Cardiac muscle cell (in vitro differentiated cells and primary cell): ENCODE data around the gene VIL1. TPM values are rescaled to one million over a fixed set of nuclear protein-coding genes. Genes with fewer than 3 reads are reported as not detected.

ENCODE experiments used
- DNase-seq, 2 donors: peaks; one replicate each; pipeline versions ENCODE4 v3.0.0 to v3.0.0-alpha.2; 2010 to 2017; ENCODE audit warnings: low read depth in 1 of 2, low spot score in 1 of 2
- H3K27ac ChIP-seq: fragments of 200-600 bp; sonication (generic); 2 replicates; pipeline ENCODE4 v1.5.1; 2016
- H3K27me3 ChIP-seq: fragments of 200-600 bp; sonication (generic); 2 replicates; pipeline ENCODE4 v1.6.0; 2016; ENCODE audit warnings: control low read depth
- H3K36me3 ChIP-seq: fragments of 200-600 bp; sonication (generic); 2 replicates; pipeline ENCODE4 v1.5.1; 2016; ENCODE audit warnings: control low read depth
- H3K4me1 ChIP-seq: fragments of 200-600 bp; sonication (generic); 2 replicates; pipeline ENCODE4 v1.8.1; 2017; ENCODE audit warnings: low read depth, mild to moderate bottlenecking, mixed run types
- H3K4me3 ChIP-seq: fragments of 200-600 bp; sonication (generic); 2 replicates; pipeline ENCODE4 v1.5.1; 2016; ENCODE audit warnings: mild to moderate bottlenecking
- H3K9me3 ChIP-seq: fragments of 200-600 bp; sonication (generic); 2 replicates; pipeline ENCODE4 v1.5.1; 2017; ENCODE audit warnings: low read depth, mild to moderate bottlenecking, control low read depth
- polyA plus RNA-seq: library from polyadenylated mRNA; unstranded; fragments of >200 nt; fragmentation: Nextera tagmentation; extraction: Ambion mirVana; gene quantifications from 2 replicates; pipeline ENCODE4 v1.2.1, GENCODE V29; 2016
- total RNA-seq: library from RNA; depleted of rRNA; stranded (reverse); fragments of >200 nt; gene quantifications from 2 replicates; pipeline ENCODE4 v1.2.3, GENCODE V29; 2016
- TF ChIP-seq, protein P1 (sequence below): IDR thresholded peaks from 2 replicates; pipeline ENCODE4 v1.5.1; 2012; ENCODE audit warnings: low read depth, mild to moderate bottlenecking, low read length

Gene VIL1
- total and polyA plus RNA-seq, 2 experiments from 2014 or later: 0.63 to 0.65 TPM

DNA sequence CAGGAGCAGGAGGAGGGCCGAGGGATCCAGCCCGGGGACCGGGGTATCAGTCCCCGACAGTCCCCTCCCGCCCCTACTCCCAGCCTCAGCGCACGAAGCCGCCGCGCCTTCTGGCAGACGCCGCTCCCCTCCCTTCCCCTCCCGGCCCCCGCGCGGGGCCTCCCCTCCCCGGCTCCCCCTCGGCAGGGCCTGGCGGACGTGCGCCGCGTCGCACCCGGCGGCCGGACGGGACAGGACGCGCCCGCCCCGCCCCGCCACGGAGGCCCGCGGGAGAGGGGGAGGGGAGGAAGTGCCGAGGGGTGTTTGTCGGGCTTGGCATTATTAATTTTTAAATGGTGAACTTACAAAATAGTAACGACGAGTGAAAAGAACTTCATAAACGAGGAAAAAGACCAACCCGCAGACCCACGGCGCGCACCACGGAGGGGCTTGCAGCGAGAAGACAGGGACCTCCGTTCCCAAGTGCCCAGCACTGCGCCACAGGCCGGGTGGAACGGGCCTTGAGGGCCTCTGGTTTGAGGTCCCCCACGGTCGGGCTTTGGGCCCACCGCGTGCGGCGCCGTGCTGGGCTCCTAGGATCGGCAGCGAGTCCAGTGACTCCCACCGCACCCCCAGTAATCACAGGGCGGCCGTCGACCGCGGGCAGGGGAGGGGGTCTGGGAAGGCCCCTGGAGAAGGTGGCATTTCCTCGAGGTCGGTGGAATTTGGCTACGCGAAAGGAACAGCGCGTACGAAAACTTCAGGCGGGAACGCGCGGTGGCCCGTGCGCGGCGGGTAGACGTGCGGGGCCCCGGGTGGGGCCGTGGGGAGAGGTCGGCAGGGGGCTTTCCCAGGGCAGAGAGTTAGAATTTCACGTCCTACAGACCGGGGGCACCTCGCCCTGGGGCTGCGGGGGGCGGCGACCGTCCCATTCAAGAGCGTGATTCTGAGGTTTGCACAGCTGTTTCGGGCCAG is 20.2 kb upstream of the VIL1 start:
- DNase-seq: peak; percentile 87 to 88
- Histone ChIP-seq H3K9me3 (no peaks in the 10 kb centered on the region), H3K27ac (peak overlapping the region; percentile 99), H3K4me1 (no peaks in the 10 kb centered on the region), H3K4me3 (peak overlapping the region; percentile 95), H3K36me3 (peaks cover 4% of the 10 kb centered on the region), H3K27me3 (no peaks in the 10 kb centered on the region)
- TF ChIP-seq, protein P1, sequence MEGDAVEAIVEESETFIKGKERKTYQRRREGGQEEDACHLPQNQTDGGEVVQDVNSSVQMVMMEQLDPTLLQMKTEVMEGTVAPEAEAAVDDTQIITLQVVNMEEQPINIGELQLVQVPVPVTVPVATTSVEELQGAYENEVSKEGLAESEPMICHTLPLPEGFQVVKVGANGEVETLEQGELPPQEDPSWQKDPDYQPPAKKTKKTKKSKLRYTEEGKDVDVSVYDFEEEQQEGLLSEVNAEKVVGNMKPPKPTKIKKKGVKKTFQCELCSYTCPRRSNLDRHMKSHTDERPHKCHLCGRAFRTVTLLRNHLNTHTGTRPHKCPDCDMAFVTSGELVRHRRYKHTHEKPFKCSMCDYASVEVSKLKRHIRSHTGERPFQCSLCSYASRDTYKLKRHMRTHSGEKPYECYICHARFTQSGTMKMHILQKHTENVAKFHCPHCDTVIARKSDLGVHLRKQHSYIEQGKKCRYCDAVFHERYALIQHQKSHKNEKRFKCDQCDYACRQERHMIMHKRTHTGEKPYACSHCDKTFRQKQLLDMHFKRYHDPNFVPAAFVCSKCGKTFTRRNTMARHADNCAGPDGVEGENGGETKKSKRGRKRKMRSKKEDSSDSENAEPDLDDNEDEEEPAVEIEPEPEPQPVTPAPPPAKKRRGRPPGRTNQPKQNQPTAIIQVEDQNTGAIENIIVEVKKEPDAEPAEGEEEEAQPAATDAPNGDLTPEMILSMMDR: no peak

DNA sequence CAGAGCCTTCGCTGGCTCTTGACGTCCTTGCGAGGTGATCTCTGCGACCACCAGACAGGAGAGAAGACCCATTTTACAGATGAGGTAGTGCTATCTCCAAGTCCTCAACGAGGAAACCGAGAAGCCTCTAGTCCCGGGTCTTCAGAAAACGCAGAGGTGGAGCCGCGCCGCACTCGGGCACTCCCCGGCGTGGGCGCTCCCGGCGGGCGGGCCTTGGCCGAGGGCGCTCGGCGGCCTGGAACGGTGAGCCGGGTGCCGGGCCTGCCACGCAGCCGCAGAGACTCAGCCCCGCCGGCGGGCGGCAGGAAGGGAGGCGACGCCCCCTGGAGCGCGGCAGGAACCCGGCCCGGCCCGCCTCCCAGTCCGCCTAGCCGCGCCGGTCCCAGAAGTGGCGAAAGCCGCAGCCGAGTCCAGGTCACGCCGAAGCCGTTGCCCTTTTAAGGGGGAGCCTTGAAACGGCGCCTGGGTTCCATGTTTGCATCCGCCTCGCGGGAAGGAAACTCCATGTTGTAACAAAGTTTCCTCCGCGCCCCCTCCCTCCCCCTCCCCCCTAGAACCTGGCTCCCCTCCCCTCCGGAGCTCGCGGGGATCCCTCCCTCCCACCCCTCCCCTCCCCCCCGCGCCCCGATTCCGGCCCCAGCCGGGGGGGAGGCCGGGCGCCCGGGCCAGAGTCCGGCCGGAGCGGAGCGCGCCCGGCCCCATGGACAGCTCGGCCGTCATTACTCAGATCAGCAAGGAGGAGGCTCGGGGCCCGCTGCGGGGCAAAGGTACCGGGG is 19.3 kb upstream of the VIL1 start, which contains the start of gene CTDSP1:
CTDSP1 (plus strand) TSS at position 478 of the 776 bp plus-strand sequence; CDS start at position 701, 223 bp downstream.
- Histone ChIP-seq H3K4me1 (no peaks in the 10 kb centered on the region), H3K9me3 (no peaks in the 10 kb centered on the region), H3K27me3 (no peaks in the 10 kb centered on the region), H3K4me3 (peak within 1 kb of the TSS; percentile 95), H3K27ac (peak within 1 kb of the TSS; percentile 99), H3K36me3 (peaks cover 7% of the 10 kb centered on the region)
- TF ChIP-seq, protein P1: no peak
- DNase-seq: peak; percentile 97 to 99

DNA sequence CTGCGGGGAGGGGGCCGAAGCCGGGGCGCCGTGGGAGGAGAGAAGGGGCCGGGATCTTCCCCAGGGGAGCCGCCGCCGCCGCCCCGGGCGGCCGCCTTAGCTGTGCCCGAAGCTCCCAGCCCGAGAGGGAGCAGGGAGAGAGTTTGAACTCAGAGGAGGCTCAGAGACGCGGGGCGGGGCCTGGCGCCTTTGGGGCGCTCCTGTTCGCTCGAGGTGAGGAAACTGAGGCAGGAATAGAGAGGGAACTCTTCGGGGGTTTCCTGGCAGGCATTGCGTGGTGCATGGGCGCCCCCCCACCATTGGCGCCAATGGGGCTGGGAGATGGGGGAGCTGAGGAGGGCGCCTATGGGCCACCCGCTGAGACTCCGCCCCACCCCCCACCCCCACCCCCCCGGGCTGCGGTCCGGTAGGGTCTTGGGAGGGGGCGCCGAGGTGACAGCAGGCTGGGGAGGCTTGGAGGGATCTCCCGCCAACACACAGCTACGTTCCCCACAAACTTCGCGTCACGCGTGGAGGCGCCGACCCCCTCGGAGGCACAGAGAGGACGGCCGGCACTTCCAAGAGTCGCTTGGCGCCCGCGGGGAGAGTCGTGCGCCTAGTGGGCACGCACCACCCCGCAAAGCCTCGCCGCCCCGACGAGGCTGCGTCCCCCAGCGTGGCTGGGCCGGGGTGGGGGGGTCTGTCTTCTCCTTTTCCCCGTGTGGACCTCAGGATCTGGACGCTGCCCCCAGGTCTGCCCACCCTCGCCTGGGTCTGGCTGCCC is 18.6 kb upstream of the VIL1 start:
- DNase-seq: peak; percentile 32 to 54
- H3K4me1 ChIP-seq: peaks cover 1% of the 10 kb centered on the region
- H3K27me3 ChIP-seq: no peaks in the 10 kb centered on the region
- no peaks in the 10 kb centered on the region for H3K9me3 ChIP-seq
- TF ChIP-seq, protein P1: no peak
- peaks cover 11% of the 10 kb centered on the region for H3K36me3 ChIP-seq
- H3K27ac ChIP-seq: peak overlapping the region; percentile 99
- peak overlapping the region; percentile 95 for H3K4me3 ChIP-seq

DNA sequence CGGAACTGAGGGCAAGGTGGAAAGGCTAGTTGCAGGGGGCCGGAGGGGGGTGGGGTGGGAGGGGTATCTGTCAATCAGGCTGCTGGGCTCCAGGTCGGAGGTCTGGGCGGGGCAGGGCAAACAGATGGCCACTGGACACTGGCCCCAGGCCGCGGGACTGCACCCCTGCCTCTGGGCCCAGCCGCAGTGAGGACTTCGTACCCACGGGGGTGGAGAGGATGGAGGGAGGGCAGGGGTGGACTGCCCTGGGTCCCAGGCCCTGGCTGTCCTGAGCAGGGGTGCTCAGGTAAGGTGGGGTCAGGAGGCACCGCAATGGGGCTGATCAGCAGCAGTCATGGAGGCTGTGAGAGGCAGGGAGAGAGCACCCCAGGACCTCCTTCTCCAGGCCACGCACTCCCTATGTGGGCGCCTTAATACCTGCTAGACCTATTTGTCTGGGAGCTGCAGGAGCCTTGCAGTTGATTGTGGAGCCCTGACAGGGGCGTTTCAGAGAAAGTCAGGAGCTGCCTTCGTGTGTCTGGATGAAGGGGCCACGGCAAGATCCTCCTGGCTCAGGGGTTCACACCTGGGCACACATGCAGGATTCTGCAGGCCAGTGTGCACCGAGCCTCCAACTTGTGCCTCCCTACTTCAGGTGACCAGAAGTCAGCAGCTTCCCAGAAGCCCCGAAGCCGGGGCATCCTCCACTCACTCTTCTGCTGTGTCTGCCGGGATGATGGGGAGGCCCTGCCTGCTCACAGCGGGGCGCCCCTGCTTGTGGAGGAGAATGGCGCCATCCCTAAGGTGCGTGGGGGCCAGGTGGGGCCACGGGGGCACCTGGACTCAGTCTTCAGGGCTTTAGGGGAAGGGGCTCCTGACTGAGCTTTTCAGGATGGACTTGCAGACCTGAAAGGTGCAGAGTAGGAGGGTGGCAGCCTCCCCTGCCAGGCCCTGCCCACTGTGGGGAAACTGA is 17.7 kb upstream of the VIL1 start:
- TF ChIP-seq, protein P1: no peak
- DNase-seq: peak in 1 of 2 donors; percentile 32
- peak overlapping the region; percentile 99 for H3K27ac ChIP-seq

More for the DNA sequence above, 17.7 kb upstream of the VIL1 start:
- Histone ChIP-seq H3K27me3 (no peaks in the 10 kb centered on the region), H3K4me3 (peak overlapping the region; percentile 95), H3K36me3 (peaks cover 11% of the 10 kb centered on the region), H3K9me3 (no peaks in the 10 kb centered on the region), H3K4me1 (peaks cover 8% of the 10 kb centered on the region)
